SKM-1 treated with dmso at 0.1 percent for 144 hours (cell line): ENCODE measurements around the gene PRPSAP2.

Experiments
- DNase-seq: peaks from one replicate; lab custom pipeline; 2025; ENCODE audit not compliant: unreplicated experiment; lab: John Stamatoyannopoulos, UW

PRPSAP2 gene

GRCh38 chr17:18960803-18961511 is 103.0 kb downstream of the PRPSAP2 start:
- DNase-seq, result peak; percentile 51

- no peak for DNase-seq
Observed at GRCh38 chr17:18961634-18962493, 103.9 kb downstream of the PRPSAP2 start.

- no peak for DNase-seq
Observed at GRCh38 chr17:18962494-18962815, 104.5 kb downstream of the PRPSAP2 start.

- no peak for DNase-seq
Observed at GRCh38 chr17:18963126-18964017, 105.4 kb downstream of the PRPSAP2 start.

GRCh38 chr17:18964018-18964351 is 106.1 kb downstream of the PRPSAP2 start:
- no peak for DNase-seq

GRCh38 chr17:18964550-18964949 is 106.6 kb downstream of the PRPSAP2 start:
- no peak for DNase-seq

- no peak for DNase-seq
Observed at GRCh38 chr17:18965530-18966236, 107.8 kb downstream of the PRPSAP2 start.

- no peak for DNase-seq
Observed at GRCh38 chr17:18966831-18967624, 109.1 kb downstream of the PRPSAP2 start.

- peak; percentile 11 for DNase-seq
Observed at GRCh38 chr17:18967916-18968315, 110.0 kb downstream of the PRPSAP2 start.

- DNase-seq, result no peak
Observed at GRCh38 chr17:18968345-18968744, 110.4 kb downstream of the PRPSAP2 start.

GRCh38 chr17:18968945-18969887 is 111.3 kb downstream of the PRPSAP2 start:
- DNase-seq, result no peak

- no peak for DNase-seq
Observed at GRCh38 chr17:18970582-18971480, 112.9 kb downstream of the PRPSAP2 start.

GRCh38 chr17:18971801-18972200 is 113.9 kb downstream of the PRPSAP2 start:
- no peak for DNase-seq

GRCh38 chr17:18974407-18975149 is 116.6 kb downstream of the PRPSAP2 start:
- DNase-seq, result no peak

GRCh38 chr17:18975597-18975996 is 117.7 kb downstream of the PRPSAP2 start:
- DNase-seq, result no peak

GRCh38 chr17:18976201-18976600 is 118.3 kb downstream of the PRPSAP2 start:
- DNase-seq, result no peak

- no peak for DNase-seq
Observed at GRCh38 chr17:18977021-18977420, 119.1 kb downstream of the PRPSAP2 start.
